ENCODE measurements around the gene MOGAT3.
A peak's percentile ranks its signal among the peaks of the same experiment; 100 is the strongest.

Gene MOGAT3

DNA sequence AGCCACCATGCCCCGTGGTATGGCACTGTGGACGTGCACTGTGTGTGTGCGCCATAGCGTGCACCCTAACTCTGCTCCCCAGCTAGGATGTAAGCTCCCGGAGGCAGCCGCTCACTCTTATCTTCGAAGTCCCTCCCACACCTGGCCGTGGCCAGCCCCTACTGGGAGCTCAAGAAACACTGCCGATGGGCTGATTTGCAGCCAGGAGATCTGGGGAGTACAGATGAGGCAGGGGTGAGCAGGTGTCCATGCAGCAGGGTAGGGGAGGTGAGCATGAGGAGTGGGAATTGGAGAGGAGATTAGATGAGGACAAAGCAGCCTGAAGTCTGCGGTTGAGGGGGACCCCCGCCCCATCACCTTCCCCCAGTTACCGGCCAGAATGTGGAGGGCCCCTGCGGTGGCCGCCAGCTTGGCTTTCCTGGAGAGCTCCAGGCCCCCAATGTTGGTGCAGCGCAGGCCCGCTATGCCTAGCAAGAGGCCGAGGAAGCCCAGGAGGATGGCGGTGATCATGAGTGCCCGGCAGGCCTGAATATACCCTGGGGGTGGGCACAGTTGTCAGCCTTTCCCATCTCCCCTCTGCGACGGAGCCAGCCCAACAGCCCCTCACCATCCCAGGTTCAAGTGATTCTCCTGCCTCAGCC lies 33.2 kb upstream of the MOGAT3 start:
- no peak for DNase-seq

DNA sequence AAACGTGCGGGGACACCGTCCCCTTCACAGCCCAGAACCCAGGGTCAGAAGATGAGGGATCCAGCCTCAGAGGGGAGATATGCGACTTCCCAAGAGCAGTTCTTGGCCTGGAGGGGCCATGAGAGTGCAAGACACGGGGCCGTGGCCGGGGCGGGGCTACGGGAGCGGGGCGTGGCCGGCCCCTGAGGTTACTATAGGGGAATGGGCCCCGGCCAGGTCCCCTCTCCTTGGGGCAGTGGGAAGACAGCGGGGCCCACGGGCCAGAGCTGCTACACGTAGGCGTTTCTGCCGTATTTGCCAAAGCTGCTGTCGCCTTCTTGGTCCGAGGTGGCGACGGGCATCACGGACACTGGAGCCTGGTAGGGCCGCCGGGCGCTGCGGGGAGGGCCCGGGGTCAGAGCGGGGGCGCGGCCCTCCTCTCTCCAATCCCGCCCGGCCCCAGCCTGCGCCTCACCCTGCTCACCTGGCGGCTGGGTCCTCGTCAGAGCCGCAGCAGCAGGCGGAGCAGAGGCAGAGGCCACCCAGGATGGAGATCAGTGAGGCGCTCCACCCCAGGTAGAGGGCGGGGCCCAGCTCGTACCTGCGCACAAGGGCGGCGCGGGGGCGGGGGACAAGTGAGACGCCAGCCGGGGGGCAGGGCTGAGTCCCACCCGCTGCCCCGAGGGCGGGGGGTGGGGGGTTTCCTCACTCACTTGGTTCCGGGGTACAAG lies 31.5 kb upstream of the MOGAT3 start:
- DNase-seq, result no peak

DNA sequence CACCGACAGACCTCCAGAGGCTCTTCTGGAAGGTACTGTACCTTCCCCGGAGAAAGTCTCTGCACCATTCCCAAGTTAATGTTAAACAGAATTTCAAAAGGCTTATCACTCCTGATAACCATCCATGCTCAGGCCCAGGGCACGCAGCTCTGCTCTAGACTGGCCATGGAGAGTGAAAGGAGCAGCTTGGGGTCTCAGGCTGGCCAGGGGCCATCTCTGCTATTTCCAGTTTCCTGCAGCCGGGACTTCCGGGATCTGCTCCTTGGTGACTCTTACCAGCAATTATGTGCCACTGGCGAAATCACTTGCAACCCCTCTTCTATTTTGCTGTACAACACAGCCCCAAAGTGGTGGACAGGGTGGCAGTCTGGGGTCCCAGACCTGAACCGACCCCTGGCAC lies 30.8 kb upstream of the MOGAT3 start:
- no peak for DNase-seq

DNA sequence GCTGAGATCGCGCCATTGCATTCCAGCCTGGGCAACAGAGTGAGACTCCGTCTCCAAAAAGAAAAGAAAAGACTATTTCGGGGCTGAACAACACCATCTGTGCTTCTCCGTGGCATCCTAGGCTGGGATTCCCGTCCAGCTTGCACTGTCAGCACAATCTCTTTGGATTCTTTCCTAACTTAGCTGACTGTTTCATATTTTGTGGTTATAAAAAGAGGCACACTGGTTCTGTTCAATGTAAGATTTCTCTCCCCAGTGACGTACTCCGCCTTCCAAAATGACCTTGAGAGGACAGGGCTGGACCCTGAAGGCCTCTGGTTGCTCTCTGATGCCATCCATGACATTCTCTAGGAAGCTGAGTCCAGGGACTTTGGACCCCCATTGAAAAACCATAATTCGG lies 25.9 kb upstream of the MOGAT3 start:
- no peak for DNase-seq

DNA sequence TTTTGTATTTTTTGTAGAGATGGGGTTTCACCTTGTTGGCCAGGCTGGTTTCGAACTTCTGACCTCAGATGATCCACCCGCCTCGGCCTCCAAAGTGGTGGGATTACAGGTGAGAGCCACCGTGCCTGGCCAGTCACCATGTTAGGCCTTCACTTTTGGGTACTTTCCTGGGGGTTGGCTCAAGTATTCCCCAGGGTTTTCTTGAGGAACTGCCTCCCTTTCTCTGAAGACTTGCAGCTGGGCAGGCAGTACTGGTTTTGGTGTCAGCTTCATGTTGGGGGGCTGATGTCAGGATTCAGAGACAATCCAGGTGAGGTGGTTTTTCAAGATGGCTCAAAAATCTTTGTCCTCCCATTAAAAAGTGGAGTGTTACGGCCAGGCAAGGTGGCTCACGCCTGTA lies 24.8 kb upstream of the MOGAT3 start:
- no peak for DNase-seq

DNA sequence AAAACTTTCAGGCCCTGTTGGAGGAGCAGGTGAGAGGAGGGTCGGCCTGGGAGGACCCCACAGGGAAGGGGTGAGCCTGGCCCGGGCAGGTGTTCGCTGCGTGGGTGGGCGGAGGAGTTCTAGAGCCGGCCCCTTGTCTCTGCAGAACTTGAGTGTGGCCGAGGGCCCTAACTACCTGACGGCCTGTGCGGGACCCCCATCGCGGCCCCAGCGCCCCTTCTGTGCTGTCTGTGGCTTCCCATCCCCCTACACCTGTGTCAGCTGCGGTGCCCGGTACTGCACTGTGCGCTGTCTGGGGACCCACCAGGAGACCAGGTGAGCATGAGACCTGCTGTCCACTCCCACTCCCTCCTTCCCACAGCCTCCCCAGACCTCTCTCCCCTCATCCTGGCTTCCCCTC lies 22.7 kb upstream of the MOGAT3 start:
- no peak for DNase-seq

DNA sequence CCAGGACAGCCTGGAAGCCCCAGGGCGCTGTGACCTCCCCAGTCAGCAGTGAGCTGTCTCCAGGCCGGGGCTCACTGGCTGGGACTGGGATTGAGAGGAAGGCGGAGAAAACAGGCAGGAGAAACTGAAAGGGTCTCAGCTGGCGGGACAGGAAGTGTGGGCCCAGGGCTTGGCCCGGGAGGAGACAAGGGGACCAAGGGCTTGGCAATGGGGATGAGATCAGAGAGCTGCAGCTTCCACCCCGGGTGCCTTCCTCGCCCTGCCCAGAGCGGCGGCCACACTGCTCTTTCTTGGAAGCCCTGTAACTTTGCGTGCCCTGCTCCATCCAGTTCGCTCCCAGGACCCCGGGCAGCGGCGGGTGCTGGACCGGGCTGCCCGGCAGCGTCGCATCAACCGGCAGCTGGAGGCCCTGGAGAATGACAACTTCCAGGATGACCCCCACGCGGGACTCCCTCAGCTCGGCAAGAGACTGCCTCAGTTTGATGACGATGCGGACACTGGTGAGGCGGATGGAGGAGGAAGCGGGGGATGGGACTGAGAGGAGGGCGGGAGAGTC lies 21.5 kb upstream of the MOGAT3 start:
- DNase-seq, result no peak

DNA sequence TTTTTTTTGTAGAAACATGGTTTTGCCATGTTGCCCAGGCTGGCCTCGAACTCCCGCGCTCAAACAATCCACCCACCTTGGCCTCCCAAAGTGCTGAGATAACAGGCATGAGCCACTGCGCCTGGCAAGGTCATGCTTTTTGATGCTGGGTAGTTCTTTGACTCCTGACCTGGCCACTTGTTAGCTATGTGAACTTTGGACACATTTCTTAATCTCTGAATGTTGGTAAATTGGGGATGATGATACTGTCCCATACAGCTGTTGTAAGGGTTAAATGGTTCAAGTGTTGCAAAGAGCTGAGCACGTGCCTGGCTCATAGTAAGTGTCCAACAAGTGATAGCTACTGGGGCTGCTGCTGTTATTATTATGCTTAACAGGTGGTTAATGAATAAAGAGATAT lies 19.5 kb upstream of the MOGAT3 start:
- no peak for DNase-seq

DNA sequence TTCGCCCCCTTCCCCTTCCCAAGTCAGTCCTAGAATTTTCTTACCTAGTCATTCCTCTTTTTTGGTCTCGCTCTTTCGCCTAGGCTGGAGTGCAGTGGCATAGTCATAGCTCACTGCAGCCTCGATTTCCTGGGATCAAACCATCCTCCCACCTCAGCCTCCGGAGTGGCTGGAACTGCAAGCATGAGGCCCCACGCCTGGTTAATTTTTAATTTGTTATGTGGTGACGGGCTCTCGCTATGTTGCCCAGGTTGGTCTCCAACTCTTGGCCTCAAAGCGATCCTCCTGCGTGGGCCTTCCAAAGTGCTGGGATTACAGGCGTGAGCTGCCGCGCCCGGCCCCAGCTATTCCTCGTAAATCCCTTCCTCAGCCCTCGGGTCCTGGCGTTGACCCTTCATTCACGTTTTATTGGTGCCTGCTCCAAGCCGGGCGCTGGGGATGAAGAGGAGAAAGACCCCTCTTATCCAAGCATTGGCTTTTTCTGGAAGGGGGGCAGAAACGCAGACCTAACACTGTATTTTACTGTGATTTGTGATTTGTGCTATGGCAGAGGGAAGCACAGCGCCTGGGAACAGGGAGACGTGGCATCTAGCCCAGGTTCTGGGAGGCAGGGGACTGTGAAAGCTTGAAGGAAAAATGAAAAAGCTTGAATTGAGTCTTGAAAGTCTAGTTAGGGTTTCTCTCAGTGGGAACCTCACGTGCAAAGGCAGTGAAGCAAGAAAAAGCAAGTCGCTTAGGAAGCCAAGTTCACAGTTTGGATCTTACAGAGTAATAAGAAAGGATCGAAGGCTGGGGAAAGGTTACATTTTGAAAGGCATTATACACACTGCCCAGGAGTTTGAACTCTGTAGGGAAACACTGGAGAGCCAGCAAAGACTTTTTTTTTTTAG lies 17.6 kb upstream of the MOGAT3 start:
- DNase-seq, result no peak

DNA sequence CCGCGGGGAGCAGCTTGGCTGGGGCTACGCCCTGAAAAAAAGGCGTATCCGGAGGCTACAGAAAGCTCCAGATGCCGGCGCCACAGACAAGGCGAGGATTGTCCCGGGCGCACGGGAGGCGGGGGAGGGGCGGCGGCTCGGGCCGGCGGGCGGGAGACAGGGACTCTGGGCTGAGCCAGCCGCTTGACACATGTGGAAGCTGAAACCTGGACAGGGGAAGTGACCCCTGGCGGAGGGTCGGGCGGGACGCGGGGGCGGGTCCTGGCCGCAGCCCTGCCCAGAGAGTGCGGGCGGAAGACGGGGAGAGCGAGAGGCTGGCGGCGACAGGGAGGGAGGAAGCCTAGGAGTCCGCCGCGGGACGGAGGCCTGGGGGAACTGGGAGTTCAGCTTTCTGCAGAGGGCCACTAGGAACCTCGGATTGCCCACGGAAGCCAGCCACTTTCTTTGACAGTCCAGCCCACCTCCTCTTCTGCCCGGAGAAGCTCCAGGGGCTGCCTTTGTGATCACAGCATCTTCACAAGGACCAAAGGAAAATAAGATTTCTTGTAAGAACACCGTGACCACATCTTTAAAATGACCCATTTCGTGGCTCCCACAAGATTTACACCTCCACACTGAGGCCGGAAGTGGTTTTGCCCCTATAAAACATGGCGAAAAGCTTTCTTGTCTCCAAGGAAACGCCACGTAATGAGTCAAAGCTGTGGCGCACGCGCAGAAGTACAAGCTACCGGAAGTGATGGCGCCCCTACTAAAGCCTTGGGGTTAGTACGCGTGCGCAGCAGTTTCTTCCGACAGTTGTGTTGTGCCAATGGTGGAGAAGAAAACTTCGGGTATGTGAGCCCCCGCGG lies 16.8 kb upstream of the MOGAT3 start, which contains the start of the genes PLOD3 and ZNHIT1:
Gene PLOD3 (minus strand): TSS at position 194 of the 848 bp plus-strand sequence. CDS start 307 bp downstream, outside the sequence.
Gene ZNHIT1 (plus strand): TSS at position 778 of the 848 bp plus-strand sequence. CDS start 31 bp downstream, at position 809.
- peak; percentile 98 for DNase-seq

DNA sequence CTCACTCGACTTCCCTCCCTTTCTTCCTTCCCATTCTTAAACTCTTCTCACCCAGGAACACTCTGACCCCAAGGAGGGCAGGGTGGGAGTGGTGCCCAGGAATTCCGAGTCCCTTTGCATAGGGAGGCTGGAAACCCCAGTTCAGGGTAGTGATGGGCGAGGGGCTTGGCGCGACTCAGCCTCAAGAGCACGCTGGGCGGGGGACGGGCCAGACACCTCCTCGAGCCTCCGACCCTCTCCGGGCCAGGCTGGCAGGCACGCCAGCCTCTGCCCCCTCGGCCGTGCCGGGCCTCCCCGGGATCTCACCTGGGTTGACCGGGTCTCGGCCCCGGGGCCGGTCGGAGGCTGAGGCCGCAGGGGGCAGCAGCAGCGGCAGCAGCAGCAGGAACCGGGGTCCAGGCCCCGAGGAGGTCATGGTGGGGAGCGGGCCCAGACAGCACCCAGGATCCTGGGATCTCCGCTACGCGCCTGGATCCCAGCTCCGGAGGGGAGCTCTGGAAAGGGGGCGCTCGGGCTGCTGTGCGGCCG lies 16.1 kb upstream of the MOGAT3 start:
- no peak for DNase-seq

DNA sequence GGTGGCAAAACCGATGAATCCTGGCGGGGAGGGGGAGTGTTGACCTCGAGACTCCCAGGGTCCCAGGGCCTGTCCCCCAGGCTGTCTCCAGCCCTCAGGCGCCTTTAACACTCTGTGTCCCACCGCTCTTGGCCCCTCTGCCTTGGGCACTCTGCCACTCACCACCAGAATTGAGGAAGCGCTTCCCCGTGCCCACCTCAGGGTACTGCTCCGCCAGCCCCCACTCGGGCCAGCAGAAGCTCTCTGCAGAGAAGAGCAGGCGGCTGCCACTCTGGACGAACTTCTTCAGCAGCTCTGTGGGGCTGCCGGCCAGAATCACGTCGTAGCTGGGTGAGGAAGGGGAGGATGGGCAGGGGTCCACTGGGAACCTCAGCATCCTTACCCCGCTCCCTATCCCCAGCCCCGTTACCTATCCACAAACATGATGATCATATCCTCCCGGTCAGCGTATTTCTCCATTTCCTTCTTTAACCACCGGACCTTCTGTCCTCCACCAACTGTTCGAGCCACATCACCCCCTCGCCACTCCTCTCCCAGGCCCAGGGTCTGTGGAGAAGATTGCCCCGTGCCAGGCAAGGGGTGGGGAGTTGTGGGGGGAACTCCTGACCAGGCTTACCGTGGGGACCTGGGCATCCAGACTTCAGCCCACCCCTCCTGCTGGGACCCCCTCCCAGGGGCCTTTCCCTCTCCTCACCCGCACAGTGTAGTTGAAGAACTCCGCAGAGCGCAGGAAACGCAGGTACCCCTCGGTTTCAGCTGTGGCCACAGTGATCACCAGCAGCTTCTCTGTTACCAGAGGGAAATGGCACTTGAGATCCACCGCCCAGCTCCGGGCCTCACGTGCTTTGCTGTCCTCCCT lies 15.4 kb upstream of the MOGAT3 start:
- no peak for DNase-seq

DNA sequence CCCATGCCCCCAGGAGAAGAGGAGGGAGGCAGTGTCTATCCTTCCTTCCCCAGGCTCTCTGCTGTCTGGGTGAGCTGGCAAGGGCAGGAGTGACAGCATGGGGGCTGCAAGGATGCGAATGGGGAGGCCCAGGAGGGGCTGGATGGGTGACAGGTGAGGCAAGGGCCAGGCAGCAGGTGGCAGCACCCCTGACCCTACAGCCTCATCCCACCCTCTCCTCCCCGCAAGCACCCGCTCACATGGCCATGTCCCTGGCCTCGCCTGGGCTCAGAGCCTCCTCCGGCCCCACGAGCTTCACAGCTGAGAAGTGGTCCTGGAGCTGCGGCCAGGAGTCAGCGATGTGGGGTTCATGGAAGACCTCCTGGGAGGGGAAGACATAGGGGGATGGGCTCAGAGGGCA lies 11.2 kb upstream of the MOGAT3 start:
- no peak for DNase-seq

DNA sequence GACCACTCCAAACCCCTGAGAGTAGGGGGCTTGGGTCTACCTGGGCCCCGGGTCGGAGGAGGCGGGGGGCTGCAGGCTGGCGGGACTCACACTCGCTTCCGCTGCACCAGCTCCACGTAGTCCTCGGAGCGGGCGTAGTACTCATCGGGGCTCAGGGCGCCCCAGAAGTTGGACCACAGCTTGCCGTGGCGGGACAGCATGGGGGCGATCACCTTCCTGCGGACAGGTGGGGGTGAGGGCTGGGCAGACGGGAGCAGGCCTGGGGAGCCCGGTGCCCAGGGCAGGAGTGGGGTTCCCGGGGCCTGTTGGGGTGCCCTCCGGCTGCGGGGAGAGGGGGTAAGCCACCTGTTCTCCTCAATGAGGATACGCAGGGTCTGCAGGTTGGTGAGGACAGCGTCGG lies 10.7 kb upstream of the MOGAT3 start:
- no peak for DNase-seq

DNA sequence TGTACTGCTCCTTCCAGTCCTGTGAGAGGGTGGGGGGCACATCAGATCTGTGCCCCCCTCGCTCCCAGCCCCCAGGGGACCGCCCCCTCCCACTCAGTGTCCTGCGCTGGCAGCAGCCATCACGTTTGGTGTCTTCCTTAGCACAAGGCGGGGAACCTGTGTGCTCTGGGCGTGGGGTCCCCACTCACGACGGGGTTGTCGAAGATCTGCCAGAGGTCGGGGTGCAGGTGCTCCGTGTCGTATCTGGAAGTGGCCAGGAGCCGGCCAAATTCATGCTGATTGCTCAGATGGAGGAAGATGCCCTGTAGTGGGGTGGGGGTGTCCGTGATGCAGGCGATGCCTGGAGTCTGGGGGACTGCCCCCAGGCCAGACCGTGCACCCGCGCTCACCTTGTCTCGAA lies 9.3 kb upstream of the MOGAT3 start:
- no peak for DNase-seq

DNA sequence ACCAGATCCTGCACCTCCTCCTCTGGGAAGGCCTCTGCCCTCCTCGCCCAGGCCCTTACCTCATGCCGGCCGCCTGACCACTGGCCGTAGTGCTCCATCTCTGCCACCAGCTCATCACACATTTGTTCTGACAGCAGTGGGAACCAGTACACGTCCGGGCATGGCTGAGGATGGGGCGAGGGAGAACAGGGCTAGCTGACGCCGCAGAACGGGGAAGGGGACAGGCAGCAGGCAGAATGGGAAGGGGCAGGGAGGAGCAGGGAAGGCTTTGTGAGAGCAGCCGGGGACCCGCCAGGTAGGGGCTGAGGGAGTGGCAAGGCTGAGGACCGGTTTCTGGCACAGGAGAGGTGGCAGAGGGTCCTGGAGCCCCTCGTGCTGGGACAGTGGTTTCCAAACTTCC lies 8.0 kb upstream of the MOGAT3 start:
- DNase-seq, result no peak

DNA sequence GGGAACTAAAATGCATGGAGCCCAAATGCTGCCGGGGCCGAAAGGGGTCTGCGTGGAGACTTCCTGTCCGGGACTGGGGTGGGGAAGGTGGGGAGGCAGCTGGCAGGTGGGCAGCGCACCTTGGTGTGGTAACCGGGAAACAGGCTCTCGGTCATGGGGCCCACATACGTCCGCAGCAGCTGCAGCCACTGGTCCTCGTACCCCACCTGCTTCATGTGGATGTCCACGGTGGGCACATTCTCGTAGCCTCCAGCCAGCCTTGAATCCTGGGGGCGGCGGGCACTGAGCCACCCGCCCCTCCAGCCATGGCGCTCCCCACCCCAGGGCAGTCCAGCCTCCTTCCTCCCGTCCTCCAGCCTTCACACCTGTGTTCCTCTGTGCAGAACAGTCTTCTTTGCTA lies 6.6 kb upstream of the MOGAT3 start:
- DNase-seq, result no peak

DNA sequence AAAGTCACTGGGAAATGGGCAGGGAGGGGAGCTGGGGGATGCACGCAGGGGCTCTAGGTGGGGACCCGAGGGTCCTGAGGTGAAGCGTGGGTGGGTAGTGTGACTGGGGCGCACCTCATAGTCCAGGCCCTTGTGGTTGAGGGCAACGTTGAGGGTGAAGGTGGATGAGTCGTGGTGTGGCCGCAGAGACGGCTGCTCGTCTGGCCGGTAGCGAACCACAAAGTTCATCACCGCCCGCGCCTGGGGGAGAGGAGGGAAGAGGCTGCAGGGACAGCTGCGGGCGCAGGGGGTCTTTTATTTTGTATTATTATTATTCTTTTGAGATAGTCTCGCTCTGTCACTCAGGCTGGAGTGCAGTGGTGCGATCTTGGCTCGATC lies 5.8 kb upstream of the MOGAT3 start:
- DNase-seq, result no peak

DNA sequence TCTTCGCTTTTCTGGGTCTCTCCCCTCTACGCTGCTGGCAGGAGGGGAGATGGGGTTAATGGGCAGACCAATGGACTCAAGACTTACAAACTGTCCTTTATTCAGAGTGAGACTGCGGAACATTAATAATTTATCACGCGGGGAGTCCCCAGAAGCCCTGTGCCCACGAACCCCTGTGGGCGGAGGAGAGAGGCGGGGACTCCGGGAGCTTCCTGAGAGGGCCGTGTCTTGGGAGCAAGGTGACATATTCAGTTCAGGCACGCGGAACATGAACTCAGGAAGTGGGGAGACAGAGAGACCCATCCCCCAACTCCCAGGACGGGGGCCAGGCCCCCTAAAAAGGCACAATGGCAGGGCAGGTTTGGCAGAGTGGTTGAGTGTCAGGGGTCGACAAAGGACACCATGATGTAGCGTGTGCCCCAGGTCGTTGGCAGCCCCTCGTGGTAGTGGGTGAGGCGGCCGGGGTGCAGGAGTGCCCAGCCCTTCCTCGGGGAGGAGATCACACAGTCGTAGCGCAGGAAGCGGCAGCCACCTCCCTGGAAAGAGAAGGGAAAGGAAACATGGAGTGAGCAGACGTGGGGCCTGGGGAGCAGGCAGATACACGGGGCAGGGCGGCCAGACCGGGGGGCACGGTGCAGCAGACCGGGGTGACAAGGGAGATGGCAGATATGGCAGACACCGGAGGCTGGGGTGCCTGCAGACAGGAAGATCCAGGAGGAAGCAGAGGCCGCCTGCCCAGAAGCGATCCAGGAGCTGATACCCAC lies 5.2 kb upstream of the MOGAT3 start:
- no peak for DNase-seq

All from fibroblast of skin of abdomen (primary cell).